GM23338 (cell line): Measurements from ENCODE around the gene GRIFIN. TPM values are rescaled to one million over a fixed set of nuclear protein-coding genes. Genes with fewer than 3 reads are reported as not detected.
A peak's percentile ranks its signal among the peaks of the same experiment; 100 is the strongest.

Experiments
- ATAC-seq: fragments of 200-7000 bp; cut with Tn5 transposase; 3 replicates; pipeline ENCODE4 v1.9.1; 2020
- DNase-seq: peaks from one replicate; pipeline ENCODE4 v3.0.0-alpha.2; 2015; ENCODE audit warnings: low spot score
- H2AFZ ChIP-seq: fragments of 200-600 bp; sonication (generic); 2 replicates; pipeline ENCODE4 v1.8.0; 2016; ENCODE audit warnings: antibody characterized with exemption, mild to moderate bottlenecking, moderate library complexity
- H3F3A ChIP-seq: fragments of 200-600 bp; sonication (generic); replicated peaks from 2 replicates; pipeline ENCODE4 v1.8.0; 2017; ENCODE audit warnings: antibody characterized with exemption, mixed run types, low read depth
- H3K27ac ChIP-seq: fragments of 200-600 bp; sonication (generic); 2 replicates; pipeline ENCODE4 v1.6.1; 2016; ENCODE audit warnings: low read depth
- H3K27me3 ChIP-seq: fragments of 200-600 bp; sonication (generic); 2 replicates; pipeline ENCODE4 v1.8.0; 2016; ENCODE audit warnings: mild to moderate bottlenecking, mixed run types, moderate library complexity; ENCODE audit not compliant: insufficient read depth
- H3K36me3 ChIP-seq: fragments of 200-600 bp; sonication (generic); 2 replicates; pipeline ENCODE4 v1.8.0; 2016; ENCODE audit warnings: mild to moderate bottlenecking; ENCODE audit not compliant: insufficient read depth
- H3K4me1 ChIP-seq: fragments of 200-600 bp; sonication (generic); 2 replicates; pipeline ENCODE4 v1.8.0; 2016; ENCODE audit warnings: mild to moderate bottlenecking, moderate library complexity; ENCODE audit not compliant: insufficient read depth
- H3K4me2 ChIP-seq: fragments of 200-600 bp; sonication (generic); 2 replicates; pipeline ENCODE4 v1.7.1; 2017; ENCODE audit warnings: mixed run types
- H3K4me3 ChIP-seq: fragments of 200-600 bp; sonication (generic); 2 replicates; pipeline ENCODE4 v1.6.1; 2016; ENCODE audit warnings: mixed run types
- H3K79me2 ChIP-seq: fragments of 200-600 bp; sonication (generic); replicated peaks from 2 replicates; pipeline ENCODE4 v1.8.0; 2017; ENCODE audit warnings: mild to moderate bottlenecking; ENCODE audit not compliant: insufficient read depth
- H3K9me2 ChIP-seq: fragments of 200-600 bp; sonication (generic); 2 replicates; pipeline ENCODE4 v1.8.0; 2017; ENCODE audit not compliant: insufficient read depth
- H4K20me1 ChIP-seq: fragments of 200-600 bp; sonication (generic); replicated peaks from 2 replicates; pipeline ENCODE4 v1.8.0; 2017; ENCODE audit warnings: mild to moderate bottlenecking; ENCODE audit not compliant: insufficient read depth
- H3K27ac Mint-ChIP-seq: 2 replicates; pipeline ENCODE4 v1.8.0; 2020; ENCODE audit warnings: inconsistent platforms, mild to moderate bottlenecking, moderate library complexity, mixed read lengths
- H3K27me3 Mint-ChIP-seq: 3 replicates; pipeline ENCODE4 v1.8.0; 2022; ENCODE audit warnings: low read depth, mild to moderate bottlenecking, moderate library complexity, mixed read lengths, inconsistent platforms; ENCODE audit not compliant: insufficient read depth, poor library complexity
- H3K36me3 Mint-ChIP-seq: 3 replicates; pipeline ENCODE4 v1.8.0; 2021; ENCODE audit warnings: low read depth, mild to moderate bottlenecking, inconsistent platforms, moderate library complexity, mixed read lengths
- H3K4me1 Mint-ChIP-seq: 3 replicates; pipeline ENCODE4 v1.8.0; 2020; ENCODE audit warnings: mild to moderate bottlenecking, inconsistent platforms, mixed read lengths
- H3K4me3 Mint-ChIP-seq: 3 replicates; pipeline ENCODE4 v1.8.0; 2021; ENCODE audit warnings: moderate library complexity, mild to moderate bottlenecking, inconsistent platforms, mixed read lengths
- H3K9me3 Mint-ChIP-seq: 3 replicates; pipeline ENCODE4 v1.8.0; 2020; ENCODE audit warnings: moderate library complexity, mild to moderate bottlenecking, inconsistent platforms, mixed read lengths
- CREB1 ChIP-seq: fragments of 250-450 bp; sonication (Bioruptor Pico); IDR thresholded peaks from 2 replicates; pipeline ENCODE4 v1.5.0; 2020; ENCODE audit warnings: low read depth, mild to moderate bottlenecking, moderate library complexity
- CTCF ChIP-seq, 2 experiments: fragments of 200-600 bp in 1 of 2; sonication (generic) in 1 of 2; conservative IDR thresholded peaks; 2 replicates each; pipeline versions ENCODE4 v1.5.1 to v1.6.1; 2016 to 2017; ENCODE audit warnings: antibody characterized with exemption in 2 of 2, low read depth in 2 of 2, mild to moderate bottlenecking in 2 of 2, moderate library complexity in 1 of 2
- ETS1 ChIP-seq: IDR thresholded peaks from 2 replicates; pipeline ENCODE4 v1.6.1; 2016; ENCODE audit warnings: antibody characterized with exemption
- EZH2 ChIP-seq: fragments of 200-600 bp; sonication (generic); IDR thresholded peaks from one replicate; pipeline ENCODE4 v1.8.0; 2017; ENCODE audit warnings: antibody characterized with exemption, mild to moderate bottlenecking, low read depth; ENCODE audit not compliant: unreplicated experiment
- EZH2phosphoT487 ChIP-seq: fragments of 200-600 bp; sonication (generic); IDR thresholded peaks from one replicate; pipeline ENCODE4 v1.8.1; 2018; ENCODE audit warnings: antibody characterized with exemption; ENCODE audit not compliant: unreplicated experiment
- JUNB ChIP-seq: IDR thresholded peaks from one replicate; pipeline ENCODE4 v1.6.1; 2016; ENCODE audit warnings: antibody characterized with exemption; ENCODE audit not compliant: unreplicated experiment
- NANOG ChIP-seq: IDR thresholded peaks from 2 replicates; pipeline ENCODE4 v1.6.1; 2016; ENCODE audit warnings: antibody characterized with exemption, borderline replicate concordance
- POLR2AphosphoS5 ChIP-seq: IDR thresholded peaks from 2 replicates; pipeline ENCODE4 v1.6.1; 2016; ENCODE audit warnings: antibody characterized with exemption, low read depth
- REST ChIP-seq: IDR thresholded peaks from one replicate; pipeline ENCODE4 v1.6.1; 2018; ENCODE audit warnings: antibody characterized with exemption; ENCODE audit not compliant: unreplicated experiment
- STAT1 ChIP-seq: IDR thresholded peaks from one replicate; pipeline ENCODE4 v1.6.1; 2016; ENCODE audit warnings: antibody characterized with exemption; ENCODE audit not compliant: unreplicated experiment
- ZNF331 ChIP-seq: fragments of 250-450 bp; sonication (Bioruptor Pico); IDR thresholded peaks from 2 replicates; pipeline ENCODE4 v1.5.0; 2020; ENCODE audit warnings: low read depth, mild to moderate bottlenecking, moderate library complexity
- polyA plus RNA-seq: library from polyadenylated mRNA; unstranded; fragments of >200 nt; fragmentation: Nextera tagmentation; extraction: Ambion mirVana; gene quantifications from 2 replicates; pipeline ENCODE4 v1.2.1, GENCODE V29; 2016
- total RNA-seq: library from RNA; depleted of rRNA; stranded (reverse); fragments of >200 nt; shearing (Covaris generic); gene quantifications from 2 replicates; pipeline ENCODE4 v1.2.3, GENCODE V29; 2014

Gene GRIFIN
- total and polyA plus RNA-seq, 2 experiments from 2014 or later, result not detected

- no peak for TF ChIP-seq STAT1
- TF ChIP-seq REST, result no peak
- TF ChIP-seq ZNF331, result no peak
- no peak for TF ChIP-seq ETS1
- TF ChIP-seq CREB1 (CRISPR knock-in tag), result no peak
Observed at GRCh38 chr7:2521341-2521745, 45.1 kb upstream of the GRIFIN start (continued).

GRCh38 chr7:2520761-2521290 is 44.6 kb upstream of the GRIFIN start:
- H3K36me3 ChIP-seq, result no peaks in the 10 kb centered on the region; the same call in 1 of the 2 replicates
- peaks cover 17% of the 10 kb centered on the region for H3K79me2 ChIP-seq
- no peak overlapping the region for H2AFZ ChIP-seq
- no peaks in the 10 kb centered on the region for H3K9me2 ChIP-seq
- ATAC-seq (no peak), DNase-seq (no peak)
- H3K27me3 ChIP-seq, result peaks cover 28% of the 10 kb centered on the region
- Mint-ChIP-seq H3K4me1 (peaks cover 51% of the 10 kb centered on the region), H3K36me3 (peaks cover 6% of the 10 kb centered on the region; the same call in 1 of the 3 replicates), H3K27ac (no peak overlapping the region), H3K9me3 (no peaks in the 10 kb centered on the region), H3K27me3 (peaks cover 42% of the 10 kb centered on the region), H3K4me3 (peak overlapping the region; percentile 84)
- H3K4me2 ChIP-seq, result peak overlapping the region; percentile 92
- H3K4me3 ChIP-seq, result peak overlapping the region; percentile 68
- no peak overlapping the region for H3K27ac ChIP-seq
- peaks cover 6% of the 10 kb centered on the region; the same call in 1 of the 2 replicates for H3F3A ChIP-seq
- peaks cover 62% of the 10 kb centered on the region for H3K4me1 ChIP-seq
- H4K20me1 ChIP-seq, result no peaks in the 10 kb centered on the region; the same call in 1 of the 2 replicates
- TF ChIP-seq STAT1, result no peak
- no peak for TF ChIP-seq CREB1 (CRISPR knock-in tag)
- TF ChIP-seq ZNF331, result no peak
- no peak for TF ChIP-seq ETS1
- no peak for TF ChIP-seq JUNB
- TF ChIP-seq REST, result no peak
- no peak for TF ChIP-seq CTCF (conservative IDR thresholded peaks at IDR 0.05; ENCODE audit: low read depth in 2 of 2)
- no peak for TF ChIP-seq EZH2
- TF ChIP-seq POLR2AphosphoS5, result no peak
- TF ChIP-seq EZH2phosphoT487, result no peak
- no peak for TF ChIP-seq NANOG
